Panc1 (cell line): Measurements from ENCODE around the gene NWD2. TPM values are rescaled to one million over a fixed set of nuclear protein-coding genes. Genes with fewer than 3 reads are reported as not detected.

Experiments used
- ATAC-seq: fragments of 200-7000 bp; cut with Tn5 transposase; 2 replicates; pipeline ENCODE4 v1.9.1; 2020; ENCODE audit warnings: mild to moderate bottlenecking, moderate library complexity
- BruUV-seq: library from RNA; stranded (reverse); fragments of 400-500 nt; replicated peaks from 2 replicates; lab custom pipeline; 2021; lab: Mats Ljungman, UMichigan
- CTCF ChIA-PET: fragments of 300-600 bp; sonication (Branson Sonifier 250); formaldehyde crosslinking; loops from one replicate; lab custom pipeline; 2022; ENCODE audit warnings: antibody characterized with exemption; lab: Charles Lee
- POLR2A ChIA-PET: fragments of 300-600 bp; sonication (Branson Sonifier 250); formaldehyde crosslinking; loops from one replicate; lab custom pipeline; 2022; ENCODE audit warnings: antibody characterized with exemption; lab: Charles Lee
- DNase-seq: peaks from one replicate; pipeline ENCODE4 v3.0.0-alpha.2; 2010; ENCODE audit warnings: low read depth, low spot score
- H3K27ac ChIP-seq: 2 replicates; pipeline ENCODE4 v1.5.1; 2011; ENCODE audit warnings: mild to moderate bottlenecking, low read length, inconsistent platforms
- H3K27me3 ChIP-seq: fragments of 200-500 bp; sonication (Bioruptor generic); 2 replicates; pipeline ENCODE4 v1.6.0; 2014; ENCODE audit warnings: low read length, inconsistent platforms; ENCODE audit not compliant: control insufficient read depth, insufficient read depth
- H3K36me3 ChIP-seq: fragments of 200-500 bp; sonication (Bioruptor generic); 2 replicates; pipeline ENCODE4 v1.5.1; 2014; ENCODE audit warnings: inconsistent platforms, mild to moderate bottlenecking, low read length, moderate library complexity; ENCODE audit not compliant: control insufficient read depth, insufficient read depth
- H3K4me1 ChIP-seq: 2 replicates; pipeline ENCODE4 v1.5.1; 2011; ENCODE audit warnings: inconsistent platforms, mild to moderate bottlenecking, low read length, moderate library complexity; ENCODE audit not compliant: control insufficient read depth, insufficient read depth
- H3K4me3 ChIP-seq, 2 experiments: 2 replicates each; pipeline ENCODE4 v1.5.1; 2011 to 2012; ENCODE audit warnings: low read depth in 2 of 2, low read length in 2 of 2, mild to moderate bottlenecking in 2 of 2, inconsistent platforms in 1 of 2, moderate library complexity in 1 of 2
- H3K9me3 ChIP-seq: fragments of 200-500 bp; sonication (Bioruptor generic); 2 replicates; pipeline ENCODE4 v1.5.1; 2014; ENCODE audit warnings: low read depth, mild to moderate bottlenecking, inconsistent platforms, low read length, moderate library complexity; ENCODE audit not compliant: control insufficient read depth, insufficient read depth
- POLR2AphosphoS5 ChIP-seq: IDR thresholded peaks from 2 replicates; pipeline ENCODE4 v1.6.1; 2012; ENCODE audit warnings: mild to moderate bottlenecking, low read depth, low read length, moderate library complexity
- SIN3A ChIP-seq: IDR thresholded peaks from 2 replicates; pipeline ENCODE4 v1.6.1; 2012; ENCODE audit warnings: low read depth, mild to moderate bottlenecking, low read length, moderate library complexity, borderline replicate concordance; ENCODE audit not compliant: insufficient read depth
- TCF7L2 ChIP-seq: IDR thresholded peaks from 2 replicates; pipeline ENCODE4 v1.6.1; 2011; ENCODE audit warnings: mild to moderate bottlenecking, low read depth, low read length, inconsistent platforms
- in situ Hi-C: cut with HindIII; loops from 2 replicates; pipeline ENCODE4 v1.10.0; 2016; ENCODE audit warnings: low sequenced_read_pairs, low pct_unique_long_range_greater_than_20kb
- intact Hi-C: fragments of 100-400 bp; cut with micrococcal nuclease; formaldehyde crosslinking; loops from one replicate; pipeline ENCODE4 v1.10.0; 2022; ENCODE audit not compliant: unreplicated experiment
- total RNA-seq: library from RNA; stranded (reverse); gene quantifications from one replicate; pipeline ENCODE4 v1.2.1, GENCODE V29; 2021; ENCODE audit not compliant: unreplicated experiment
- TF ChIP-seq, protein P1 (sequence below), 2 experiments: IDR thresholded peaks; 2 replicates each; pipeline ENCODE4 v1.6.1; 2011 to 2012; ENCODE audit warnings: low read depth in 2 of 2, control low read depth in 1 of 2, low read length in 1 of 2, mild to moderate bottlenecking in 1 of 2, moderate library complexity in 1 of 2; ENCODE audit not compliant: insufficient read depth in 1 of 2
- TF ChIP-seq, protein P2 (sequence below): fragments of 450-650 bp; IDR thresholded peaks from 2 replicates; pipeline ENCODE4 v1.5.1; 2017; ENCODE audit warnings: mild to moderate bottlenecking

Gene NWD2
- total RNA-seq, 1 experiment from 2014 or later, result not detected

DNA sequence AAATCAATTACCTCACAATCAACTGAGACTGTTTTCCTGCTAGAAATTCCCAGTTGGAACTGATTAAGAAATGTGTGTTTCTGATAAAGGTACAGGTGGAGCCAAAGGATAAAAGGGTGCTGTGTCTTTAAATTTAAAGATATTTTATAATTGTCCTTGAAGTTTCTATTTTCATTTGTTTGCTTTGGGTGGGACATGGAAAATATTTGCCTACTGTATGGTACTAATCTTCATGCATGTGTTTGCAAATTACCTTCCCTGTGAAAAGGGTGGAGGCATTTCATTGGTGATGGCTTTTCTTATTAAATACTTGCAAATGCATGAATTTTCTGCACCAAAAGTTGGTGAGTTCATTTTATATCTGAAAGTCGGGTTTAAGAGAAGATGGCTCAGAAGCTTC is 225.7 kb downstream of the NWD2 start:
- ChIA-PET CTCF (no interaction called here), POLR2A (no interaction called here)
- ATAC-seq (no peak), DNase-seq (no peak)
- TF ChIP-seq TCF7L2, result no peak
- no peak for TF ChIP-seq SIN3A
- TF ChIP-seq, protein P1, sequence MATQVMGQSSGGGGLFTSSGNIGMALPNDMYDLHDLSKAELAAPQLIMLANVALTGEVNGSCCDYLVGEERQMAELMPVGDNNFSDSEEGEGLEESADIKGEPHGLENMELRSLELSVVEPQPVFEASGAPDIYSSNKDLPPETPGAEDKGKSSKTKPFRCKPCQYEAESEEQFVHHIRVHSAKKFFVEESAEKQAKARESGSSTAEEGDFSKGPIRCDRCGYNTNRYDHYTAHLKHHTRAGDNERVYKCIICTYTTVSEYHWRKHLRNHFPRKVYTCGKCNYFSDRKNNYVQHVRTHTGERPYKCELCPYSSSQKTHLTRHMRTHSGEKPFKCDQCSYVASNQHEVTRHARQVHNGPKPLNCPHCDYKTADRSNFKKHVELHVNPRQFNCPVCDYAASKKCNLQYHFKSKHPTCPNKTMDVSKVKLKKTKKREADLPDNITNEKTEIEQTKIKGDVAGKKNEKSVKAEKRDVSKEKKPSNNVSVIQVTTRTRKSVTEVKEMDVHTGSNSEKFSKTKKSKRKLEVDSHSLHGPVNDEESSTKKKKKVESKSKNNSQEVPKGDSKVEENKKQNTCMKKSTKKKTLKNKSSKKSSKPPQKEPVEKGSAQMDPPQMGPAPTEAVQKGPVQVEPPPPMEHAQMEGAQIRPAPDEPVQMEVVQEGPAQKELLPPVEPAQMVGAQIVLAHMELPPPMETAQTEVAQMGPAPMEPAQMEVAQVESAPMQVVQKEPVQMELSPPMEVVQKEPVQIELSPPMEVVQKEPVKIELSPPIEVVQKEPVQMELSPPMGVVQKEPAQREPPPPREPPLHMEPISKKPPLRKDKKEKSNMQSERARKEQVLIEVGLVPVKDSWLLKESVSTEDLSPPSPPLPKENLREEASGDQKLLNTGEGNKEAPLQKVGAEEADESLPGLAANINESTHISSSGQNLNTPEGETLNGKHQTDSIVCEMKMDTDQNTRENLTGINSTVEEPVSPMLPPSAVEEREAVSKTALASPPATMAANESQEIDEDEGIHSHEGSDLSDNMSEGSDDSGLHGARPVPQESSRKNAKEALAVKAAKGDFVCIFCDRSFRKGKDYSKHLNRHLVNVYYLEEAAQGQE (IDR thresholded peaks at IDR 0.05; ENCODE audit: insufficient read depth in 1 of 2, low read depth in 2 of 2, low read length in 1 of 2), result no peak
- TF ChIP-seq, protein P2, sequence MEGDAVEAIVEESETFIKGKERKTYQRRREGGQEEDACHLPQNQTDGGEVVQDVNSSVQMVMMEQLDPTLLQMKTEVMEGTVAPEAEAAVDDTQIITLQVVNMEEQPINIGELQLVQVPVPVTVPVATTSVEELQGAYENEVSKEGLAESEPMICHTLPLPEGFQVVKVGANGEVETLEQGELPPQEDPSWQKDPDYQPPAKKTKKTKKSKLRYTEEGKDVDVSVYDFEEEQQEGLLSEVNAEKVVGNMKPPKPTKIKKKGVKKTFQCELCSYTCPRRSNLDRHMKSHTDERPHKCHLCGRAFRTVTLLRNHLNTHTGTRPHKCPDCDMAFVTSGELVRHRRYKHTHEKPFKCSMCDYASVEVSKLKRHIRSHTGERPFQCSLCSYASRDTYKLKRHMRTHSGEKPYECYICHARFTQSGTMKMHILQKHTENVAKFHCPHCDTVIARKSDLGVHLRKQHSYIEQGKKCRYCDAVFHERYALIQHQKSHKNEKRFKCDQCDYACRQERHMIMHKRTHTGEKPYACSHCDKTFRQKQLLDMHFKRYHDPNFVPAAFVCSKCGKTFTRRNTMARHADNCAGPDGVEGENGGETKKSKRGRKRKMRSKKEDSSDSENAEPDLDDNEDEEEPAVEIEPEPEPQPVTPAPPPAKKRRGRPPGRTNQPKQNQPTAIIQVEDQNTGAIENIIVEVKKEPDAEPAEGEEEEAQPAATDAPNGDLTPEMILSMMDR, result no peak
- no peak for TF ChIP-seq POLR2AphosphoS5
- intact Hi-C loops, result no loop called here
- H3K4me1 ChIP-seq, result no peaks in the 10 kb centered on the region
- H3K4me3 ChIP-seq, result no peak overlapping the region
- H3K27ac ChIP-seq, result no peak overlapping the region
- H3K27me3 ChIP-seq, result 0 out of 2 replicates have a peak, but pooled peaks cover 2% of the 10 kb centered on the region
- in situ Hi-C loops, result no loop called here
- BruUV-seq, result no TSS peak
- H3K36me3 ChIP-seq, result no peaks in the 10 kb centered on the region
- no peaks in the 10 kb centered on the region for H3K9me3 ChIP-seq

DNA sequence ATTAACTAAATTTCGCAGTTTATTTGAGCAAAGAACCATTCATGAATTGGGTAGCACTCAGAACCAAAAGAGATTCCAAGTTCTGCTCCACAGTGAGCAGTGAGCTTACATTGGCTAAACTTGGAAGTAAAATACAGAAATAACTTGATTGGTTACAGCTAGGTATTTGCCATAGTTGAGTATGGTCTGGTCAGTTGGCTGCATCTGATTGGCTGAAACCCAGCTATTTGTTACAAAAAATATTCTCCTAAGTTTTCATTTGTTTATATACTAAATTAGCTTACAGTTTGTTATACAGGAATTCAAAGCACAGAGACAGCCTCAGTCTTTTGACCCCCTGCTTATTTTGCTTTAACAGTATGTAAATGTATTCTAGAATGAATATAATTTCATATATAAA is 226.6 kb downstream of the NWD2 start:
- Histone ChIP-seq H3K4me1 (no peaks in the 10 kb centered on the region), H3K4me3 (no peak overlapping the region), H3K27ac (no peak overlapping the region), H3K36me3 (no peaks in the 10 kb centered on the region), H3K27me3 (0 out of 2 replicates have a peak, but pooled peaks cover 2% of the 10 kb centered on the region), H3K9me3 (no peaks in the 10 kb centered on the region)
- no TSS peak for BruUV-seq
- DNase-seq (no peak), ATAC-seq (no peak)
- POLR2A ChIA-PET, result no interaction called here
- intact Hi-C loops (no loop called here), in situ Hi-C loops (no loop called here)
- TF ChIP-seq TCF7L2 (no peak), SIN3A (no peak), POLR2AphosphoS5 (no peak)
- TF ChIP-seq, protein P2, result no peak
- TF ChIP-seq, protein P1 (IDR thresholded peaks at IDR 0.05; ENCODE audit: insufficient read depth in 1 of 2, low read depth in 2 of 2, low read length in 1 of 2), result no peak
- CTCF ChIA-PET, result no interaction called here
